H1 (cell line): ENCODE data around the gene MAP1LC3A. TPM values are rescaled to one million over a fixed set of nuclear protein-coding genes. Genes with fewer than 3 reads are reported as not detected.

ENCODE experiments used
- CTCF ChIA-PET: fragments of 300-600 bp; sonication (Branson Sonifier 250); formaldehyde crosslinking; loops from one replicate; lab custom pipeline; 2021; ENCODE audit not compliant: partially characterized antibody; lab: Charles Lee
- POLR2A ChIA-PET: fragments of 300-600 bp; sonication (Branson Sonifier 250); formaldehyde crosslinking; loops from one replicate; lab custom pipeline; 2021; ENCODE audit warnings: inconsistent platforms; ENCODE audit not compliant: partially characterized antibody; lab: Charles Lee
- DNase-seq, 2 experiments: peaks; one replicate each; pipeline versions ENCODE4 v3.0.0 to v3.0.0-alpha.2; 2010 to 2022; ENCODE audit warnings: low spot score in 2 of 2, low read depth in 1 of 2, mixed read lengths in 1 of 2
- FAIRE-seq: peaks from 2 replicates; lab custom pipeline; 2011; peaks lifted over from hg19 to GRCh38; lab: Jason Lieb, UNC
- H2AFZ ChIP-seq: 2 replicates; pipeline ENCODE4 v1.8.1; 2012; ENCODE audit warnings: low read length, inconsistent platforms
- H2AK5ac ChIP-seq: 2 replicates; pipeline ENCODE4 v1.6.1; 2013; ENCODE audit warnings: low read depth, low read length
- H2BK120ac ChIP-seq: replicated peaks from 2 replicates; pipeline ENCODE3; 2013; ENCODE audit warnings: low read depth, low read length, inconsistent platforms
- H2BK12ac ChIP-seq: 2 replicates; pipeline ENCODE4 v1.6.1; 2013; ENCODE audit warnings: low read depth, low read length
- H2BK15ac ChIP-seq: 2 replicates; pipeline ENCODE4 v1.6.1; 2013; ENCODE audit warnings: low read length
- H2BK20ac ChIP-seq: 2 replicates; pipeline ENCODE4 v1.6.1; 2013; ENCODE audit warnings: low read length
- H2BK5ac ChIP-seq: 2 replicates; pipeline ENCODE4 v1.6.1; 2013; ENCODE audit warnings: low read depth, low read length
- H3K14ac ChIP-seq: 2 replicates; pipeline ENCODE4 v1.6.1; 2013; ENCODE audit warnings: inconsistent platforms; ENCODE audit not compliant: insufficient read length
- H3K18ac ChIP-seq: 2 replicates; pipeline ENCODE4 v1.6.1; 2013; ENCODE audit warnings: low read length; ENCODE audit errors: extremely low read depth
- H3K23ac ChIP-seq: 2 replicates; pipeline ENCODE4 v1.6.1; 2013; ENCODE audit warnings: inconsistent platforms; ENCODE audit not compliant: insufficient read length
- H3K23me2 ChIP-seq: 2 replicates; pipeline ENCODE4 v1.6.1; 2013; ENCODE audit warnings: low read depth, low read length
- H3K27ac ChIP-seq: 2 replicates; pipeline ENCODE4 v1.6.1; 2011; ENCODE audit warnings: low read depth, low read length, inconsistent platforms
- H3K27me3 ChIP-seq, 4 experiments: replicated peaks in 1 of 4; 1 replicate in 1 of 4; 2 replicates in 3 of 4; pipeline versions ENCODE4 v1.6.1 to v1.8.1; 2011 to 2013; ENCODE audit warnings: low read length in 3 of 4, mild to moderate bottlenecking in 3 of 4, inconsistent platforms in 2 of 4, mixed read lengths in 2 of 4, moderate library complexity in 1 of 4; ENCODE audit not compliant: control insufficient read depth in 3 of 4, insufficient read depth in 3 of 4; ENCODE audit errors: extremely low read depth in 1 of 4
- H3K36me3 ChIP-seq, 4 experiments: 2 replicates each; pipeline versions ENCODE4 v1.6.1 to v1.8.1; 2011 to 2013; ENCODE audit warnings: mild to moderate bottlenecking in 4 of 4, low read length in 3 of 4, moderate library complexity in 2 of 4, control low read depth in 1 of 4, inconsistent platforms in 1 of 4; ENCODE audit not compliant: insufficient read depth in 4 of 4, control insufficient read depth in 2 of 4
- H3K4ac ChIP-seq: replicated peaks from 2 replicates; pipeline ENCODE3; 2013; ENCODE audit warnings: low read length, low read depth, mixed read lengths, inconsistent platforms; ENCODE audit not compliant: insufficient read length
- H3K4me1 ChIP-seq, 4 experiments: replicated peaks in 1 of 4; 1 replicate in 1 of 4; 2 replicates in 3 of 4; pipeline versions ENCODE4 v1.6.1 to v1.8.1; 2011 to 2013; ENCODE audit warnings: low read length in 3 of 4, inconsistent platforms in 2 of 4, mixed read lengths in 1 of 4; ENCODE audit not compliant: insufficient read depth in 4 of 4, control insufficient read depth in 3 of 4
- H3K4me2 ChIP-seq, 2 experiments: 2 replicates each; pipeline versions ENCODE4 v1.6.1 to v1.8.1; 2011 to 2013; ENCODE audit warnings: low read depth in 2 of 2, low read length in 2 of 2, control low read depth in 1 of 2, inconsistent platforms in 1 of 2, mild to moderate bottlenecking in 1 of 2; ENCODE audit not compliant: insufficient read depth in 1 of 2
- H3K4me3 ChIP-seq, 4 experiments: fragments of 200-600, 300-600 bp in 1 of 4; sonication (generic), shearing (Covaris generic), sonication (Bioruptor Twin) in 1 of 4; 2 replicates each; pipeline versions ENCODE4 v1.5.1 to v1.8.1; 2011 to 2016; ENCODE audit warnings: low read length in 4 of 4, low read depth in 3 of 4, control low read depth in 2 of 4, inconsistent platforms in 2 of 4, mild to moderate bottlenecking in 2 of 4, mixed read lengths in 1 of 4, moderate library complexity in 1 of 4; ENCODE audit not compliant: insufficient read depth in 2 of 4; ENCODE audit errors: extremely low read depth in 1 of 4
- H3K56ac ChIP-seq: replicated peaks from 2 replicates; pipeline ENCODE3; 2013; ENCODE audit warnings: low read depth, mild to moderate bottlenecking, mixed read lengths, low read length, inconsistent platforms; ENCODE audit not compliant: insufficient read length
- H3K79me1 ChIP-seq: 2 replicates; pipeline ENCODE4 v1.6.1; 2013; ENCODE audit warnings: low read depth, low read length, control low read depth
- H3K79me2 ChIP-seq, 2 experiments: 2 replicates each; pipeline versions ENCODE4 v1.6.1 to v1.8.1; 2012 to 2013; ENCODE audit warnings: low read length in 2 of 2, mild to moderate bottlenecking in 2 of 2, inconsistent platforms in 1 of 2; ENCODE audit not compliant: insufficient read depth in 2 of 2, control insufficient read depth in 1 of 2
- H3K9ac ChIP-seq, 4 experiments: replicated peaks in 1 of 4; 1 replicate in 1 of 4; 2 replicates in 3 of 4; pipeline versions ENCODE4 v1.6.1 to v1.8.1; 2011 to 2013; ENCODE audit warnings: low read depth in 3 of 4, low read length in 3 of 4, control low read depth in 2 of 4, mild to moderate bottlenecking in 2 of 4, moderate library complexity in 2 of 4, inconsistent platforms in 1 of 4; ENCODE audit errors: extremely low read depth in 1 of 4
- H3K9me3 ChIP-seq, 2 experiments: 2 replicates each; pipeline versions ENCODE4 v1.6.1 to v1.8.1; 2012 to 2013; ENCODE audit warnings: mild to moderate bottlenecking in 2 of 2, moderate library complexity in 2 of 2, control low read depth in 1 of 2, inconsistent platforms in 1 of 2, low read depth in 1 of 2, low read length in 1 of 2, mixed read lengths in 1 of 2; ENCODE audit not compliant: insufficient read depth in 2 of 2
- H4K20me1 ChIP-seq, 2 experiments: replicated peaks in 1 of 2; 2 replicates each; pipeline versions ENCODE3 to v1.8.1; 2011 to 2013; ENCODE audit warnings: inconsistent platforms in 2 of 2, low read length in 2 of 2, mild to moderate bottlenecking in 1 of 2; ENCODE audit not compliant: insufficient read depth in 2 of 2, control insufficient read depth in 1 of 2
- H4K5ac ChIP-seq: 2 replicates; pipeline ENCODE4 v1.6.1; 2013; ENCODE audit warnings: low read length, low read depth, mixed read lengths, inconsistent platforms; ENCODE audit not compliant: insufficient read length
- H4K8ac ChIP-seq: 2 replicates; pipeline ENCODE4 v1.8.0; 2013; ENCODE audit warnings: mild to moderate bottlenecking, moderate library complexity, low read length, inconsistent platforms; ENCODE audit not compliant: insufficient read depth; ENCODE audit errors: extremely low read depth
- H4K91ac ChIP-seq: replicated peaks from 2 replicates; pipeline ENCODE3; 2013; ENCODE audit warnings: low read length, mixed read lengths, inconsistent platforms; ENCODE audit not compliant: insufficient read length
- CTCF ChIP-seq, 3 experiments: IDR thresholded peaks; 1 replicate in 2 of 3; 2 replicates in 1 of 3; pipeline versions ENCODE4 v1.5.1 to v1.6.1; 2011; ENCODE audit warnings: low read length in 3 of 3, mild to moderate bottlenecking in 3 of 3, inconsistent platforms in 2 of 3, low read depth in 1 of 3, moderate library complexity in 1 of 3; ENCODE audit not compliant: insufficient read depth in 1 of 3; ENCODE audit errors: control extremely low read depth in 1 of 3
- E2F6 ChIP-seq: IDR thresholded peaks from 2 replicates; pipeline ENCODE4 v1.6.1; 2012; ENCODE audit warnings: inconsistent platforms
- EGR1 ChIP-seq: IDR thresholded peaks from 2 replicates; pipeline ENCODE4 v1.6.1; 2011; ENCODE audit warnings: low read depth, low read length, borderline replicate concordance
- JUN ChIP-seq: IDR thresholded peaks from 2 replicates; pipeline ENCODE4 v1.6.1; 2011; ENCODE audit warnings: low read depth, mild to moderate bottlenecking, improper control_type of control experiment, low read length
- POU5F1 ChIP-seq: IDR thresholded peaks from 2 replicates; pipeline ENCODE4 v1.6.1; 2011; ENCODE audit warnings: low read depth, mild to moderate bottlenecking, low read length, moderate library complexity
- RAD21 ChIP-seq, 2 experiments: IDR thresholded peaks in 1 of 2; conservative IDR thresholded peaks in 1 of 2; 2 replicates each; pipeline ENCODE4 v1.6.1; 2011; ENCODE audit warnings: low read depth in 2 of 2, low read length in 2 of 2, improper control_type of control experiment in 1 of 2, inconsistent platforms in 1 of 2, mild to moderate bottlenecking in 1 of 2, moderate library complexity in 1 of 2
- RNF2 ChIP-seq: fragments of 200-900, 300-1000 bp; sonication (generic); IDR thresholded peaks from 2 replicates; pipeline ENCODE4 v1.7.1; 2016; ENCODE audit warnings: borderline replicate concordance, low read depth, mild to moderate bottlenecking, antibody characterized with exemption, low read length; ENCODE audit not compliant: poor library complexity, severe bottlenecking; ENCODE audit errors: missing control alignments
- WGBS, 2 experiments: shearing (Covaris generic) in 1 of 2; methylation state at CpG; one replicate each; pipeline versions ENCODE4 v1.1.6 to v1.1.7; 2013 to 2015; ENCODE audit warnings: low lambda C conversion rate in 2 of 2, mixed read lengths in 2 of 2, inconsistent platforms in 1 of 2, low coverage in 1 of 2, missing lambda C conversion rate in 1 of 2; ENCODE audit not compliant: insufficient replicate concordance in 2 of 2, insufficient coverage in 1 of 2, insufficient read length in 1 of 2; ENCODE audit errors: extremely low coverage in 1 of 2, missing lambda C conversion rate in 1 of 2; 5-methylcytosine and 5-hydroxymethylcytosine counted together
- polyA plus RNA-seq, 7 experiments: library from polyadenylated mRNA; depleted of rRNA in 3 of 7; stranded (reverse) in 5 of 7; unstranded in 2 of 7; fragments of >200 nt in 5 of 7; fragments of 200-250 nt in 2 of 7; gene quantifications; 1 replicate in 5 of 7; 2 replicates in 1 of 7; 4 replicates in 1 of 7; pipeline versions ENCODE4 v1.2.1 to v1.2.3, GENCODE V29; 2011 to 2013; ENCODE audit warnings: missing spikeins in 2 of 7, mixed read lengths in 2 of 7
- total RNA-seq: library from RNA; stranded (reverse); fragmentation: NEBNext Ultra II Directional; extraction: Animal tissue kit (Norgen Biotek cat#: 25700); gene quantifications from 2 replicates; pipeline ENCODE4 v1.2.1, GENCODE V29; 2021

Gene MAP1LC3A
- total and polyA plus RNA-seq, 2 of the 8 experiments (the other 6 are each of a cell fraction or from before 2014, with no cell fraction given) = 5.0 to 6.1 TPM

- Histone ChIP-seq H3K27me3 (no peaks in the 10 kb centered on the region), H3K23ac (no peak overlapping the region), H3K9me3 (no peaks in the 10 kb centered on the region), H2BK12ac (no peak overlapping the region), H4K5ac (no peak overlapping the region), H3K4me3 (no peak overlapping the region), H3K18ac (no peak overlapping the region), H2BK15ac (no peak overlapping the region), H2BK20ac (no peak overlapping the region), H3K27ac (no peak overlapping the region), H2AFZ (no peak overlapping the region), H2BK120ac (no peak overlapping the region), H3K56ac (no peak overlapping the region), H3K4me2 (no peak overlapping the region), H3K4ac (no peak overlapping the region), H3K14ac (no peak overlapping the region), H2AK5ac (no peak overlapping the region), H2BK5ac (no peak overlapping the region), H3K9ac (no peak overlapping the region), H3K36me3 (peaks cover 11 to 35% (median 14%) of the 10 kb centered on the region in 4 experiments), H3K79me2 (no peaks in the 10 kb centered on the region), H3K4me1 (no peaks in the 10 kb centered on the region), H4K91ac (no peak overlapping the region), H3K23me2 (no peaks in the 10 kb centered on the region), H3K79me1 (peaks cover 4% of the 10 kb centered on the region; the same call in 1 of the 2 replicates), H4K8ac (no peak overlapping the region), H4K20me1 (peaks cover 2 to 14% of the 10 kb centered on the region in 2 experiments)
- no peak for DNase-seq
- ChIA-PET CTCF (interaction anchor here (0.9 to 2.0 kb wide), 3 partner anchors 11 to 233 kb away, joined by 3 to 7 read pairs (median 4); no protein-coding TSS in a partner anchor), POLR2A (interaction anchor here (1.9 kb wide), 1 partner anchor 10 kb away, joined by 4 read pairs; no protein-coding TSS in a partner anchor)
- WGBS, 2 experiments = 89% methylated on average over 15 of the region's 15 CpGs; no CpG with 5 or more reads in 1 of the 2 experiments
- FAIRE-seq = no peak
- TF ChIP-seq JUN = no peak
- no peak for TF ChIP-seq CTCF (IDR thresholded peaks at IDR 0.05; ENCODE audit: control extremely low read depth in 1 of 3, insufficient read depth in 1 of 3, low read depth in 1 of 3, low read length in 3 of 3)
- TF ChIP-seq POU5F1 = no peak
- TF ChIP-seq RAD21 (IDR thresholded peaks at IDR 0.05 in 1 of 2, conservative IDR thresholded peaks at IDR 0.05 in 1 of 2; ENCODE audit: low read depth in 2 of 2, low read length in 2 of 2) = no peak
- no peak for TF ChIP-seq RNF2
- no peak for TF ChIP-seq E2F6
- no peak for TF ChIP-seq EGR1
Measured at GRCh38 chr20:34535301-34535840, 23.1 kb upstream of the MAP1LC3A start.
